ENCODE results near the gene DXO.
"Not testable (repeated sequence)": the region's sequence is repeated elsewhere in the genome, so short reads cannot be mapped to it uniquely, and the experiment has no call there.

DXO gene

DNA sequence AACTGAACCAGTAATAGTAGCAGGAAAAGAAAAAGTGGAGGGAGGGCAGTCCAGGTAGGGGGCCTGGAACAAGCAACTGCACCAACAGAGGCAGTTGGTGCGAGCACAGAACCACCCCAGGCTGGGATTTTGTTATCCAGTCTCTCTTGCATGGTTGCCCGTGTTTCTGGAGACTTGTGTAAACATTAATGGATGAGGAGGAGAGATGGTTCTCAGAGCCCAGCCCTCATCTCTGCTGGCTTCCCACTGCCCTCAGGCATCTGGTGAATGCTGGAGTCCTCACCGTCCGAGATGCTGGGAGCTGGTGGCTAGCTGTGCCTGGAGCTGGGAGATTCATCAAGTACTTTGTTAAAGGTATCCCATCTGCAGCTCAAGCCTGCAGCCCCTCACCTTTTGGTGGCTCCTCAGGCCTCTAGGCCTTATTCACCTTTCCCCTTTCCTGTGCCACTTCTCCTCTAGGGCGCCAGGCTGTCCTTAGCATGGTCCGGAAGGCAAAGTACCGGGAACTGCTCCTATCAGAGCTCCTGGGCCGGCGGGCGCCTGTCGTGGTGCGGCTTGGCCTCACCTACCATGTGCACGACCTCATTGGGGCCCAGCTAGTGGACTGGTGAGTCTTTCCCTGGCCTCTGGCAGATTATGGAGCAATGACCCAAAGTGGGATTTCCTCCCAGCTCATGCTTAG, 8.4 kb upstream of the DXO start:
- DNase-seq (ENCODE audit: low spot score), result not testable (repeated sequence)

DNA sequence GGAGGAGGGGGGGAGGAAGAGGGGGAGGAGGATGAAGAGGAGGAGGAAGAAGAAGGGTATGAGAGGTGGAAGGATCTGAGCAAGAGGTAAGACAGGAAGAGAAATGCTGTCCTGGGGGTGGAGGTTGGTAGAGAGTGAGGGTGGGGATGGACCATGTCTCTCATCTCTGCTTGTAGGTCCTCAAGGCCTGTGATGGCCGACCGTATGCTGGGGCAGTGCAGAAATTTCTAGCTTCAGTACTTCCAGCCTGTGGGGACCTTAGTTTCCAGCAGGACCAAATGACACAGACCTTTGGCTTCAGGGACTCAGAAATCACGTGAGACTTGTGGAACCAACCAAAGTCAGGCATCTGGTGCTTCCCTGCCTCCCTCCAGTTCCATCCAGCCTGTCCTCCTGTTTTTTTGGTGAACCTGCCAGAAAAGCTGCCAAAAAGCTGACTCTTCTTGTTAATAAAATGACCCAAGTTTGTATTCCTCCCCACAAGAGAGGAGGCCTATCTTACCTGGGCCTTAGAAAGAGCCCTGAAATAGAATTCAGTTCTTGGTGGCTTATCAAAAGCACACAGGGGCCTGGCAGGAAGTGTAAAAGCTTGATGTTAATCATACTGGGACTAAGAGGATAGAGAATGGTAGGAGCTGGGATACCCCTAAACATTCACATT, 7.4 kb upstream of the DXO start:
- no peak for DNase-seq (ENCODE audit: low spot score)

DNA sequence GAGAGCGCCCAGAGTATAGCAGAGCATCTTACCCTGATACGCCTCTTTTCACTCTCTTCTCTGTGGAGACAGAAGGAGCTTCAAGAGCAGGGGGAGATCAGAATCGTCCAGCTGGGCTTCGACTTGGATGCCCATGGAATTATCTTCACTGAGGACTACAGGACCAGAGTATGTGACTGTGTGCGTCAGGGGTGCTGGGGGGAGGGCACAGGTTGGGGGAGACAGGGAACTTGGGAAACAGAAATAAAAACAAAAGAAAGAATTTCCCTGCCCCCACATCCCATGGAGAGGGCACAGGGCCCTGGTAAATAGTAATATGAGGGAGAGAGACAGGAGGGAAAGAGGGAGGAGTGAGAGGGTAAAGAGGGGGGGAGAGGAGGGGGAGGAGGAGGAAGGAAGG, 6.9 kb upstream of the DXO start:
- no peak for DNase-seq (ENCODE audit: low spot score)

DNA sequence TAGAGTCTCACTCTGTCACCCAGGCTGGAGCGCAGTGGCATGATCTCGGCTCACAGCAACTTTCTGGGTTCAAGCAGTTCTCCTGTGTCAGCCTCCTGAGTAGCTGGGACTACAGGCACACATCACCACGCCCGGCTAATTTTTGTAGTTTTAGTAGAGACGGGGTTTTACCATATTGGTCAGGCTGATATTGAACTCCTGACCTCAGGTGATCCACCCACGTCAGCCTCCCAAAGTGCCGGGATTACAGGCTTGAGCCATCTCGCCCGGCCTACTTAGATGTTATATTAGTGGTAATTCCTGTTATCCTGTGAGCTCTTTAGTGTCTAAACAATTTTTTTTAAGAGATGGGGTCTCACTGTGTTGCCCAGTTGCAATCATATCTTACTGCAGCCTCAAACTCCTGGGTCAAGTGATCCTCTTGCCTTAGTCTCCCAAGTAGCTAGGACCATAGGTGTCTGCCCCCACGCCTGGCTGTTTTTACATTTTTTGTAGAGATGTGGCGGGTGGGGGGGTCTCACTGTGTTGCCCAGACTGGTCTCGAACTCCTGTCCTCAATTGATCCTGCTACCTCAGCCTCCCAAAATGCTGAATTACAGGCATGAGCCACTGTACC, 6.0 kb upstream of the DXO start:
- DNase-seq (ENCODE audit: low spot score), result no peak

DNA sequence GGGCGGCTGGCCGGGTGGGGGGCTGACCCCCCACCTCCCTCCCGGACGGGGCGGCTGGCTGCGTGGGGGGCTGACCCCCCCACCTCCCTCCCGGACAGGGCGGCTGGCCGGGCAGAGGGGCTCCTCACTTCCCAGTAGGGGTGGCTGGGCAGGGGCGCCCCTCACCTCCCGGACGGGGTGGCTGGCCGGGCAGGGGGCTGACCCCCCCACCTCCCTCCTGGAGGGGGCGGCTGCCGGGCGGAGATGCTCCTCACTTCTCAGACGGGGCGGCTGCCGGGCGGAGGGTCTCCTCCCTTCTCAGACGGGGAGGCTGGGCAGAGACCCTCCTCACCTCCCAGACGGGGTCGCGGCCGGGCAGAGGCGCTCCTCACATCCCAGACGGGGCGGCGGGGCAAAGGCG, 4.1 kb upstream of the DXO start:
- not testable (repeated sequence) for DNase-seq (ENCODE audit: low spot score)

DNA sequence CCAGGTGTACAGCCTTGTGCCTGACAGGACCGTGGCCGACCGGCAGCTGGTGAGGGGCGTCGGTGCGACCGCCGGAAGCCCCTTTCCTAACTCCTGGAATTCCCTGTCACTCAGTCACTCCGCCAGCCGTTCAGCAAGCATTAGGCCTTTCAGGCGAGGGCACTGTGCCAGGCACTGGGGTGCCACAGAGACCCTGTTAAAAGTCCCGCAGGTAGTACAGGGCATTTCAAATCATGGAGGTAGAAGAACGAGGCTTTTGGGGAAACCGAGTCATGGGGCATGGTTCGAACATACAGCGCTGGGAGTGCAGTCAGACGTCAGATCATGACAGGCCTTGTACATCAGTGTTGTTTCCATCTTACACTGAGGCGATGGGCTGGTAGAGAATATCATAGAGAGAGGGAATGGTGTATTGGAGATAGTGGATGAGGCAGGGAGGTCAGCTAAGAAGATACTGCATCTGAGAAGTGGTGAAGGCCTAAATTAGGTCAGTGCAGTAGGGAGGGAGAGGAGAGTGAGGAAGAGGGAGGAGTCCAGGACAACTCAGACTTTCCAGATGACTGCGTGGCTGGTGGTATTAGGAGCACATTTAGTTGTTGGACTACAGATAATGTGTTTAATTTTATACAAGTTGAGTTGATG, 892 bp upstream of the DXO start:
- no peak for DNase-seq (ENCODE audit: low spot score)

DNA sequence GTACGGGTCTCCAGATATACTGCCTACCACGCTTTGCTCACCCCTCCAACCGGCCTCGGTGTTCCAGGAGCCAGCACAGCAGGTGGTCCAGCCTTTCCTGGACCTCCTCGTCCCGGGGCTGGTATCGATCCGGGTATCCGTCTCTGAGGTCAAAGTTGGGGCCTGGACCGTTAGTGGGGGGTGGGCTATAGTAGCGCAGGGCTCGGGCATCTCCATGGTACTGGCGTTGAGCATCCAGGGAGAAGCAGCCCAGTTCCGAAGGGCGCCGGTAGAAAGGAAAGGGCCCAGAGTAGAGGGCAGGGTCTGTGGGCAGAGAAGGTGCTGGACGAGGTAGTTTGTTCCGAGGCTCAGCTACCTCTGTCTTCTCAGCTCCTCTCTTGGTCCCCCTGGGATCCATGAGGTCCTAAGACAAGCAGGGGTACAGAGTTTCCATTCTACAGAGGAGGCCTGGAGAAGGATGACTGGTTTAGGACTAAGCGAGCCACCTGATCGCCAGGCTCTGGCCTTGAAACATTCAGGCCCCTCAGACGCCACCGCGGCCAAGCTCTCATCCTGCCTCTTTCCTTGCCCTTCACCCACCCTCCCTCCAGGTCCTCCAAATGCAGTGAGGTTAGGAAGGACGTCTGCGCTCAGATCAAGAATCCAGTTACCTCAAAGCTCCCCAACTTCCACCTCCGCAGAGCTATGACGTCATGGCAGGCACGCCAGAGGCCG, 502 bp downstream of the DXO start:
- peak; percentile 25 for DNase-seq (ENCODE audit: low spot score)

DNA sequence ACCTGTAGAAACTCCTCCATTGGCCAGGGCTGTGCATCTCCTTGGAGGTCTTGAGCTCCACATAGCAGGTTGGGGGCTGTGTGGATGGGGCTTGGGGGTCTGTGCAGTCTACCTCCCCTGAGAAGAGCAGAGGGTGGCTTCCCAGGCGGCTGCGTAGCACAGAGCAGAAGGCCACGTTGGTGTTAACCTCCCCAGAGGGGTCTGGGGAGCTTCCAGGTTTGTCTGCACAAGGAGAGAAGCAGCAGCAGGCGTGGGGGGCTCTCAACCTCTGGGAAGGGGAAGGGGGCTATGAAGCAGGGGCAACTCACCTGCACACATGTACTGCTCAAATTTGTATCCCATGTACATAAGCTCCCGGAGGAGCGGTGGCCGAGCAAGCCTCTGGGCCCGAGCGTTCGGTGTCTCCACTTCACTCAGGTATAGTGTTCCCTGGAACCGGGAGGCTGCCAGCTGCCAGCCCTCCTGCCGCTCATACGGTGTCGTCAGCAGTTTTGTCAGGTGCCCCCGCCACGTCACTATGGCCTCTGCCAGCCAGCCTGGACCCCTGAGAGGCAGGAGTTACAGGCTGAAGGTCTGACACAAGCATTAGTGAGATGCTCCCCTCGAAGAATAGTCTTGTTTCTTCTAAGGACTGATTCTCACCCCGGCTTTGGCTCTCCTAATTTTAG, 1.2 kb downstream of the DXO start:
- DNase-seq (ENCODE audit: low spot score), result no peak

DNA sequence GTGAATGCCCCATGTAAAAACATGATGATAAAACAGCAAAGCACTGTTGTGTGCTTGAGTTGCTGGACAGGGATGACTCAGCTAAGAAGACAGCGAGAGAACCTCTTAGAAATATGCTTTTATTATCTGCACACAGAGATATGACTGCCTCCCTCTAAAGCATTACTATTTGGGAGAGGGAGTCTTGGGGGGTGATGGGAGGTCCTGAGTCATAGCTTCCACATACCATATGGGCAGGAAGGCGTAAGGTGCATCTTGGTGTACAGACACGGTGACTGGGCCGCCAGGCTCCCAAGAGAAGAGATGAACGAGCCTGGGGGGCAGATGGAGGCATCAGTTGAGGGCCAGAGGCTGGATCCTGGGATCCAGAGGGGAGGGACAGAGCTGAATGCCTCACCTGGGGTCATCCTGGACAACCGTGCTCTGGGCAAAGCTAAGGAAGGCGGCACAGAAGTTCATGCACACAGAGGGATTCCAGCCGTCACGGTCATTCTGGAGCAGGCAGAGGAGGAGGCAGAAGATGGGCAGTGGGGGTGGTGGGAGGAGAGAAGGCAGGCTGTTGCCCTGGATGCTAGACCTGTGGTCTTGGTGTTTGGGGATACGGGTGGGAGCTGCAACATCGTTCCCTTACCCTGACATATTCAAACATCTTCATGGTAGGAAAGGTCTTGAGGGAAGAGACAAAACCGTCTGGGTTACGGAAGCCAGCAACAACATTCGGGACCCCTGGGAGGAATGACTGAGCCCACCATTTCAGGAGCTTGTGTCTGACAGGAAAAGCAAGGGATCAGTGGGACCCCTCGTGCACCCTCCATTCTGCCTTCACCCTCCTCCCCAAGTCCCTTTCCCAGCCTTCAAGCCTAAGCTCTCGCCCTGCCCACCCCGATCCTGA, 2.0 kb downstream of the DXO start:
- DNase-seq (ENCODE audit: low spot score), result no peak

DNA sequence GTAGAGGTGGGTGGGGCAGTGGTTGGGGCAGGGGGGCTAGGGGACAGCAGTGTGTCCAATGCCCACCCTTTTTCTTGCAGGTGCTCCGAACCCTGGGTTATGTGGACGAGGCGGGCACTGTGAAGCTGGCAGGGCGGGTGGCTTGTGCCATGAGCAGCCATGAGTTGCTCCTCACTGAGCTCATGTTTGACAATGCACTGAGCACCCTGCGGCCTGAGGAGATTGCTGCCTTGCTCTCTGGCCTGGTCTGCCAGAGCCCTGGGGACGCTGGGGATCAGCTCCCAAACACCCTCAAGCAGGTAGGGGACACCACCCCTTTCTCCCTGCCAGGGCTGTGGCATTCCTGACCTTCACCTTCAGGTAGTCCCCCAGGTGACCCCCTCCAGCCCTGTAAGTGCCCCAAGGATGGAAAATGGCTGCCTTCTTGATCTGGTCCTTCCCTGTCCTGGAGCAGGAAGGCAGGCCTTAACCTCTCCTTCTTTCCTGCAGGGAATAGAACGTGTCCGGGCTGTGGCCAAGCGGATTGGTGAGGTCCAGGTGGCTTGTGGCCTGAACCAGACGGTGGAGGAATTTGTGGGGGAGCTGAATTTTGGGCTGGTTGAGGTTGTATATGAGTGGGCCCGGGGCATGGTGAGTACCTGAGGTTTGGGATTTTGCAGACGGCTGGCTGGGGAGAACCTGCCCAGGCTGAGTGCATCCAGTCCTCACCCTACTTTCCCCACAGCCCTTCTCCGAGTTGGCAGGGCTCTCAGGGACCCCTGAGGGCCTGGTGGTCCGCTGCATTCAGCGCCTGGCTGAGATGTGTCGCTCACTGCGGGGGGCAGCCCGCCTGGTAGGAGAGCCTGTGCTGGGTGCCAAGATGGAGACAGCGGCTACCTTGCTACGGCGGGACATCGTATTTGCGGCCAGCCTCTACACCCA, 2.9 kb downstream of the DXO start:
- no peak for DNase-seq (ENCODE audit: low spot score)

DNA sequence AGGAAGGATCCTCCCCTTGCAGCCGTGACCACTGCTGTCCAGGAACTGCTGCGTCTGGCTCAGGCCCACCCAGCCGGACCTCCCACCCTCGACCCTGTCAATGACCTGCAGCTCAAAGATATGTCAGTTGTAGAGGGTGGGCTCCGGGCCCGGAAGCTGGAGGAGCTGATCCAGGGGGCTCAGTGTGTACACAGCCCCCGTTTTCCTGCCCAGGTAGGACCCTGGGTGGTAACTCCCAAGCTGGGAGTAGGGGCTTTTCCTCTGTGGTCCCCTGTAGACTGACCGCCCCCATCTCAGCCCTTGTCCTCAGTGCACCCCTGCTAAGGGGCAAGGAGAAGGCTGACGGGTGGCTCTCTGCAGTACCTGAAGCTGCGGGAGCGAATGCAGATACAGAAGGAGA, 3.6 kb downstream of the DXO start:
- no peak for DNase-seq (ENCODE audit: low spot score)

DNA sequence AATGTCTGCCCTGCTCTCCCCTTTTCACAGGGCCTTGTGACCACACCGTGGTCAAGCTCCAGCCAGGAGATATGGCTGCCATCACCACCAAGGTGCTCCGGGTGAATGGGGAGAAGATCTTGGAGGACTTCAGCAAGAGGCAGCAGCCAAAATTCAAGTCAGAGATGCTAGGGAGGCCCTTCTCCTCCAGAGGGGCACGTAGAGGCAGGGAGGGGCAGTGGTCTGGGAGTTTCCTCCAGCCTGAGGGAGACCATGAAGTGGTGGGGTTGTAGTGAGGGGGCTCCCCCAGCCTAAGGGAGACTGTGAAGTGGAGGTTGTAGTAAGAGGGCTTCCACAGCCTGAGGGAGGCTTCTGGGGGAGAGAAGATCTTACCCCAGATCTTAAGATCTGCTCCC, 4.0 kb downstream of the DXO start:
- DNase-seq (ENCODE audit: low spot score), result no peak

DNA sequence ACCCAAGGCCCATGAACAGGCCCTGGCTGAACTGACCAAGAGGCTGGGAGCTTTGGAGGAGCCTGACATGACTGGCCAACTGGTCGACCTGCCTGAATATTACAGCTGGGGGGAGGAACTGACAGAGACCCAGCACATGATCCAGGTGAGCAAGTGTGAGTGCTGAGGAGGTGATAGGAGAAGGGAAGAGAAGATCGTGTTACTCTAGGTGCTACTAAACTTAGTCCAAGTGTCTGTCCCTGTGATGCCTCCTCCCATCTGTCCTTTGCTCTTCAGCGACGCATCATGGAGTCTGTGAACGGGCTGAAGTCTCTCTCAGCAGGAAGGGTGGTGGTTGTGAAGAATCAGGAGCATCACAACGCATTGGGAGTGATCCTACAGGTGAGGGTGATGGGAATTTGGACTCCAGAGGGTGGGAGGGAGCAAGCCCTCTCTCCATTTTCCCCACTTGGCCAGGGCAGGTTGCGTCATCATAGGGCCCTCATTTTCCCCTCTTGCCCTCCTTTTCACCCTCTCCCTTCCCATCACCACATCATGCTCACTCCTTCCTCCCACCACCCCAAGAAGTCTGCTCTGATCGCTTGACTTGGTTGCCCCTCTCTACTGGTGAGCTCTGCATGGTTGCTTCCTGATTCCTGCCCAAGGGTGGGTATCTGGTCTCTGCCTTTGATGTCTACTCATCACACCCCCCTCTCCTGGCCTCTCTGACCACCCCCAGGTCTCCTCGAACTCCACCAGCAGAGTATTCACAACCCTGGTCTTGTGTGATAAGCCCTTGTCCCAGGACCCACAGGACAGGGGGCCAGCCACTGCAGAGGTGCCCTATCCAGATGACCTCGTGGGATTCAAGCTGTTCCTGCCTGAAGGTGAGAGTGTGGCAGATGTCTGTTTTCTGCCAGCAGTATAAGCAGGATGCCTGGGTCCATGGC, 4.7 kb downstream of the DXO start:
- DNase-seq (ENCODE audit: low spot score), result no peak

DNA sequence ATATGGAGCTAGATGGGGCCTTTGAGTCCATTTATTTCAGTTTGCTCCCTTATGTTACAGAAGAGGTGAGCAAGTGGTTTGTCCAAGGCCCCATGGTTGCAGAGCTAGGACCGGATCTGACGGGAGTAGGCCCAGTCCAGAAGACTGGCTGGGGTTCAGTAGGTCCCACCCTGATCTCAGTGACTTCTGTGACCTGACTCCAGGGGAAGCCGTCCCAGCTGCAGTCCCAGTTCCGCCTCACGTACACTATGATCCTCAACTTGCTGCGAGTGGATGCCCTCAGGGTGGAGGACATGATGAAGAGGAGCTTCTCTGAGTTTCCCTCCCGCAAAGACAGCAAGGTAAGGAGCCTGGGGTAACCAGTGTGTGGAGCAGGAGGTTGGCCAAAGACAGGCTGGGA, 5.4 kb downstream of the DXO start:
- no peak for DNase-seq (ENCODE audit: low spot score)

DNA sequence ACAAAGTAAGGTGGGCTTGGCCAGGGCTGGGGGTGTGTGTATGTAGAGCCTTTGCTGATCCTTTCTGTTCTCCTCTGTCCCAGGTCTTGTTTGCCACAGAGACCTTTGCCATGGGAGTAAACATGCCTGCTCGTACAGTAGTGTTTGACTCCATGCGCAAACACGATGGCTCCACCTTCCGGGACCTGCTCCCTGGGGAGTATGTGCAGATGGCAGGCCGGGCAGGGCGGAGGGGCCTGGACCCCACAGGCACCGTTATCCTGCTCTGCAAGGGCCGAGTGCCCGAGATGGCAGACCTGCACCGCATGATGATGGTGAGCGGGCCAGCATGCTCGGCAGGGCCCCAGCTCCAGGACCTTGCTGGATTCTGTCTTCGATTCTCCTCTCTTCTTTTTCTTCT, 6.2 kb downstream of the DXO start:
- DNase-seq (ENCODE audit: low spot score), result no peak

DNA sequence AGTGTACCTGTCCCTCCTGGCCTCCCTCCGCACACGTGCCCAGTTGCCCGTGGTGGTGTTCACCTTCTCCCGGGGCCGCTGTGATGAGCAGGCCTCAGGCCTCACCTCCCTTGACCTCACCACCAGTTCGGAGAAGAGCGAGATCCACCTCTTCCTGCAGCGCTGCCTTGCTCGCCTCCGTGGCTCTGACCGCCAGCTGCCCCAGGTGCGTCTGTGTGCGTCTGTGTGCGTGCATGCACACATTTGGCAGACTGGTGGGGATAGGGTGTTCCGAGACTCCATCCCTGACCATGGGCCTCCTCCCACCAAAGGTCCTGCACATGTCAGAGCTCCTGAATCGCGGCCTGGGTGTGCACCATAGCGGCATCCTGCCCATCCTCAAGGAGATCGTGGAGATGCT, 8.0 kb downstream of the DXO start:
- no peak for DNase-seq (ENCODE audit: low spot score)

DNA sequence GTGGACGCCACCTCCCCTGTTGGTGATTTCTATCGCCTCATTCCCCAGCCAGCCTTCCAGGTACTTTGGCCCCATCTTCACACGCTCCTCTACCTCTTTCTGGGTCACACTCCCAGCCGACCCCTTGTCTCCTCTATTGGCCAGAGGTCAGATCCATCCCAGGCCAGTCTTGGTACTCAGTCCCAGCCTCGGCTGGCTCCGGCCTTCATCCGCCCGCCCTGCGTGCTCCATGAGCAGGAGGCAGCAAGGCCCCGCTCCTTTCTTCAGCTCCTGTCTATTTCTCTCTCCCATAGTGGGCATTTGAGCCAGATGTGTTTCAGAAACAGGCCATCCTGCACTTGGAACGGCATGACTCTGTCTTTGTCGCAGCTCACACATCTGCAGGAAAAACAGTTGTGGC, 10.3 kb downstream of the DXO start:
- no peak for DNase-seq (ENCODE audit: low spot score)

Data from iPS-NIHi11 (cell line).